Keratinocyte (primary cell): ENCODE measurements around the gene AOPEP.

Experiments used
- CTCF ChIP-seq, 3 experiments: IDR thresholded peaks in 1 of 3; conservative IDR thresholded peaks in 1 of 3; optimal IDR thresholded peaks in 1 of 3; 2 replicates in 2 of 3; 3 replicates in 1 of 3; pipeline versions ENCODE3 to v1.5.1; 2011; ENCODE audit warnings: low read length in 3 of 3, mild to moderate bottlenecking in 3 of 3, moderate library complexity in 2 of 3, control low read depth in 1 of 3, inconsistent platforms in 1 of 3; ENCODE audit not compliant: insufficient read depth in 2 of 3; ENCODE audit errors: extremely low read depth in 1 of 3
- EZH2 ChIP-seq: IDR thresholded peaks from one replicate; pipeline ENCODE4 v1.6.1; 2012; ENCODE audit warnings: inconsistent platforms, mild to moderate bottlenecking, low read length, moderate library complexity

GRCh38 chr9:94874316-94874715 is 147.8 kb downstream of the AOPEP start:
- TF ChIP-seq CTCF (optimal IDR thresholded peaks at IDR 0.05 in 1 of 3, IDR thresholded peaks at IDR 0.05 in 1 of 3, conservative IDR thresholded peaks at IDR 0.05 in 1 of 3; ENCODE audit: extremely low read depth in 1 of 3, insufficient read depth in 2 of 3, low read length in 3 of 3) (no peak), EZH2 (no peak)
